Progenitor cell of endocrine pancreas (in vitro differentiated cells): ENCODE measurements around the gene AQP12A. TPM values are rescaled to one million over a fixed set of nuclear protein-coding genes. Genes with fewer than 3 reads are reported as not detected.
"Not testable (repeated sequence)": the region's sequence is repeated elsewhere in the genome, so short reads cannot be mapped to it uniquely, and the experiment has no call there.

Experiments used
- DNase-seq: peaks from one replicate; pipeline ENCODE4 v3.0.0; 2021; ENCODE audit warnings: low spot score; ENCODE audit not compliant: unreplicated experiment
- H3K27ac Mint-ChIP-seq: 2 replicates; pipeline ENCODE4 v1.8.0; 2021; ENCODE audit warnings: mild to moderate bottlenecking, moderate library complexity, mixed read lengths
- H3K27me3 Mint-ChIP-seq: 2 replicates; pipeline ENCODE4 v1.8.0; 2021; ENCODE audit warnings: mixed read lengths
- H3K36me3 Mint-ChIP-seq: 2 replicates; pipeline ENCODE4 v1.8.0; 2022; ENCODE audit warnings: mixed read lengths; ENCODE audit not compliant: insufficient read depth
- H3K4me1 Mint-ChIP-seq: 2 replicates; pipeline ENCODE4 v1.8.0; 2021; ENCODE audit warnings: low read depth, mixed read lengths
- H3K4me3 Mint-ChIP-seq: 2 replicates; pipeline ENCODE4 v1.8.0; 2021; ENCODE audit warnings: low read depth, mild to moderate bottlenecking, moderate library complexity, mixed read lengths
- H3K9me3 Mint-ChIP-seq: 2 replicates; pipeline ENCODE4 v1.8.0; 2021; ENCODE audit warnings: low read depth, mixed read lengths
- total RNA-seq: library from RNA; stranded (reverse); gene quantifications from 2 replicates; pipeline ENCODE4 v1.2.1, GENCODE V29; 2021
- TF ChIP-seq, protein P1 (sequence below): fragments of 200-600 bp; sonication (generic); IDR thresholded peaks from one replicate; pipeline ENCODE4 v1.5.0; 2021; ENCODE audit warnings: antibody characterized with exemption, mild to moderate bottlenecking; ENCODE audit not compliant: unreplicated experiment

Gene AQP12A
- total RNA-seq, 1 donor from 2014 or later, result not detected

- H3K27me3 Mint-ChIP-seq, result peaks cover 46% of the 10 kb centered on the region
- H3K27ac Mint-ChIP-seq, result no peak overlapping the region
- H3K9me3 Mint-ChIP-seq, result peaks cover 10% of the 10 kb centered on the region
- TF ChIP-seq, protein P1, sequence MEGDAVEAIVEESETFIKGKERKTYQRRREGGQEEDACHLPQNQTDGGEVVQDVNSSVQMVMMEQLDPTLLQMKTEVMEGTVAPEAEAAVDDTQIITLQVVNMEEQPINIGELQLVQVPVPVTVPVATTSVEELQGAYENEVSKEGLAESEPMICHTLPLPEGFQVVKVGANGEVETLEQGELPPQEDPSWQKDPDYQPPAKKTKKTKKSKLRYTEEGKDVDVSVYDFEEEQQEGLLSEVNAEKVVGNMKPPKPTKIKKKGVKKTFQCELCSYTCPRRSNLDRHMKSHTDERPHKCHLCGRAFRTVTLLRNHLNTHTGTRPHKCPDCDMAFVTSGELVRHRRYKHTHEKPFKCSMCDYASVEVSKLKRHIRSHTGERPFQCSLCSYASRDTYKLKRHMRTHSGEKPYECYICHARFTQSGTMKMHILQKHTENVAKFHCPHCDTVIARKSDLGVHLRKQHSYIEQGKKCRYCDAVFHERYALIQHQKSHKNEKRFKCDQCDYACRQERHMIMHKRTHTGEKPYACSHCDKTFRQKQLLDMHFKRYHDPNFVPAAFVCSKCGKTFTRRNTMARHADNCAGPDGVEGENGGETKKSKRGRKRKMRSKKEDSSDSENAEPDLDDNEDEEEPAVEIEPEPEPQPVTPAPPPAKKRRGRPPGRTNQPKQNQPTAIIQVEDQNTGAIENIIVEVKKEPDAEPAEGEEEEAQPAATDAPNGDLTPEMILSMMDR, result no peak
- no peaks in the 10 kb centered on the region for H3K4me1 Mint-ChIP-seq
- no peaks in the 10 kb centered on the region for H3K36me3 Mint-ChIP-seq
- DNase-seq, result no peak
- H3K4me3 Mint-ChIP-seq, result no peak overlapping the region
These were observed 41.3 kb upstream of the AQP12A start for GRCh38 chr2:240650254-240650965.

GRCh38 chr2:240651185-240651584 lies 40.5 kb upstream of the AQP12A start:
- DNase-seq, result no peak
- H3K4me3 Mint-ChIP-seq, result no peak overlapping the region
- H3K27me3 Mint-ChIP-seq, result peaks cover 41% of the 10 kb centered on the region
- TF ChIP-seq, protein P1, result no peak
- H3K36me3 Mint-ChIP-seq, result no peaks in the 10 kb centered on the region
- H3K27ac Mint-ChIP-seq, result no peak overlapping the region
- H3K9me3 Mint-ChIP-seq, result peaks cover 10% of the 10 kb centered on the region
- no peaks in the 10 kb centered on the region for H3K4me1 Mint-ChIP-seq

DNA sequence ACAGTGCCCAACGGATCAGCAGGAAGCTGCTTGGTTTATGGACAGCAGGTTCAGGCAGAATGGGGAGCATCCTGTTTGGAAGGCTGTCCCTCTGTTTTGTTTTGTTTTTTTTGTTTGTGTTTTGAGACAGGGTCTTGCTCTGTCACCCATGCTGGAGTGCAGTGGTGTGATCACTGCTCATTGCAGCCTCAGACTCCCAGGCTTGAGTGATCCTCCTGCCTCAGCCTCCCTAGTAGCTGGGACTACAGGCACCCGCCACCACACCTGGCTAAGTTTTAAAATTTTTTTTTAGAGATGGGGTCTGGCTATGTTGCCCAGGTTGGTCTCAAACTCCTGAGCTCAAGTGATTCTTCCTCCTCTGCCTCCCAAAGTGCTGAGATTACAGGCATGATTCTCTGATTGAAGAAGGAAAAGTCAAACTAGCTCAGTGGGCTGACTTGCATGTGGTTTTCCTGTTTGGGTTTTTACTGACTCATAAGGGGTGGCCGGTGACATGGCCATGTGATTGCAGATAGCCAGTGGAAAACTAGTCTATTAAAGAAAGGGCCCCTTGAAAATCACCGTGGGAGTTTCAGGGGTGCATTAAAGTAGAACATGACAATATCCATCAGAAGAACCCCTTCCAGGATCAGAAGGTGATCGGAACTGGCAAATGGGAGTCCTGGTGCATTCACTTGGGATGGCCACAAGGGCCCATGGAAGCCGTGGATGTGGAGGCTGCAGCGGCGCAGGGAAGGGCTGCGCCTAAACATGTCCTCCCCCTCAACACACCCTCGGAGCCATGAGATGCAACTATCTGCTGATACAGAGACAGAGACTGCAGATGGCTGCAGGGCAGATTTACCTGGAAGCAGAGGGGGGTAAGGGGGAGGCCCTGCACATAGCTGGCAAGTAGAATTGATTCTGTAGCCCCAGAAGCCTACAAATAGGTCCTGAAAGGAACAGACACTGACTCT lies 35.5 kb upstream of the AQP12A start:
- Mint-ChIP-seq H3K36me3 (no peaks in the 10 kb centered on the region), H3K4me1 (no peaks in the 10 kb centered on the region), H3K27ac (no peak overlapping the region), H3K9me3 (peaks cover 13% of the 10 kb centered on the region), H3K27me3 (peaks cover 41% of the 10 kb centered on the region), H3K4me3 (no peak overlapping the region)
- DNase-seq, result no peak
- TF ChIP-seq, protein P1, result no peak

DNA sequence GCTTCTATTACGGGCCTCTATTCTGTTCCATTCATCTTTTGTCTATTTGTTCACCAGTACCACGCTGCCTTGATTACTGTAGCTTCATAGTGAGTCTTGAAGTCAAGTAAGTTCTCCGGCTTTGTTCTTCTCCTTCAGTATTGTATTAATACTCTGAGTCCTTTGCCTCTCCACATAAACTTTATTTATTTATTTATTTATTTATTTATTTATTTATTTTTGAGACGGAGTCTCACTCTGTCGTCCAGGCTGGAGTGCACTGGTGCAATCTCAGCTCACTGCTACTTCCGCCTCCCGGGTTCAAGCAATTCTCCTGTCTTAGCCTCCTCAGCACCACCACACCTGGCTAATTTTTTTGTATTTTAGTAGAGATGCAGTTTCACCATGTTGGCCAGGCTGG lies 31.8 kb upstream of the AQP12A start:
- H3K27me3 Mint-ChIP-seq, result peaks cover 32% of the 10 kb centered on the region
- not testable (repeated sequence) for H3K4me1 Mint-ChIP-seq, H3K4me3 Mint-ChIP-seq, H3K27ac Mint-ChIP-seq, H3K36me3 Mint-ChIP-seq, DNase-seq, H3K9me3 Mint-ChIP-seq

GRCh38 chr2:240662681-240663080 lies 29.0 kb upstream of the AQP12A start:
- peaks cover 21% of the 10 kb centered on the region for H3K27me3 Mint-ChIP-seq
- H3K9me3 Mint-ChIP-seq, result peaks cover 10% of the 10 kb centered on the region
- TF ChIP-seq, protein P1, result no peak
- DNase-seq, result no peak
- H3K27ac Mint-ChIP-seq, result no peak overlapping the region
- H3K4me3 Mint-ChIP-seq, result no peak overlapping the region
- no peaks in the 10 kb centered on the region for H3K4me1 Mint-ChIP-seq
- no peaks in the 10 kb centered on the region for H3K36me3 Mint-ChIP-seq
